ENCODE data around the gene GNG3.

GRCh38 chr11:62757846-62758788, 50.6 kb downstream of the GNG3 start:
- TF ChIP-seq CTCF (IDR thresholded peaks at IDR 0.05) (no peak), POLR2A (IDR thresholded peaks at IDR 0.05) (no peak)

Measured in uterus (tissue), 2 donors.